HG03442 (cell line): Measurements from ENCODE around the gene GJC1.

Experiments used
- ATAC-seq: cut with Tn5 transposase; IDR thresholded peaks from one replicate; pipeline ENCODE4 v1.9.1; 2021; ENCODE audit warnings: mild to moderate bottlenecking, moderate library complexity; ENCODE audit not compliant: unreplicated experiment

Gene GJC1

DNA sequence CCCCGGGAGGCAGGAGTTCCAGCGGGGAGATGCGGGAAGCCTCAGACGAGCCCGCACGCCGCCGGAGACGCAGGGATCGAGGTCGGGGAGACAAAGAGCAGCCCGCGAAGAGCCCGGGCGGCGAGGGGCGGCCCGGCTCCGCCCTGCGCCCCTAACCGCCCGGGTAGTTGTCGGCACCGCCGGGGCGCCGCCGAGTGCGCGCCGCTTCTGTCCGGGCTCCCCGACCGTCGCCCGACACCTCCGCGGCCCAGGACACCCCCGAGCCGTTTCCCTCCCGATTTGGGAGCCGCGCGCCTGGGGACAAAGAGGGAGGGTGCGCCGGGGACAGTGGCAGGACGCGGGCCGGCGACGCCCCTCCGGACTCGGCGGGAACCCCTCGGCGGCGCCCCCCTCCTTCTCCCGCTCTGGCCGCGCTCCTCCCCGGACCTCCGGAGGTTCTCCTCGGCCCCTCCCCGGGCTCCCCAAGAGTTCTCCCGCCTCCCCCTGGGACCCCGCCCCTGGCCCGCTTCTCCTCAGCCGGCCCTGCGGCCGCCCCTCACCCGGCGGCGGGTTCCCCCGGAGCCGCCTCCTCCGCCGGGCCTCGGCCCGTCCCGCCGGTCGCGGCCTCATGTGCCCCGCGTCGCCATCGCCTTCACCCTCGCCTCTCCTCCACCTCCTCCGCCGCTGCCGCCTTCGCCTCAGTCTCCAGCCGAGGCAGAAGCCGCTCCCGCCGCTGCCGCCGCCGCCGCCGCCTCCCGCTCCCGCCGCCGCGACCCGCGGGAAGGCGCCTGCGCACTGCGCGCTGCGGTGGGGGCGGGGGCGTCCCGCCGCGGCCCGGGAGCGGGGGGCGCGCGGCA is at the start of gene GJC1:
Gene GJC1 (minus strand): TSS at position 765 of the 836 bp plus-strand sequence. CDS start 24,470 bp downstream, outside the sequence.
- no peak for ATAC-seq

- ATAC-seq: no peak
These were observed 49.3 kb upstream of the GJC1 start for GRCh38 chr17:44879376-44879775.

DNA sequence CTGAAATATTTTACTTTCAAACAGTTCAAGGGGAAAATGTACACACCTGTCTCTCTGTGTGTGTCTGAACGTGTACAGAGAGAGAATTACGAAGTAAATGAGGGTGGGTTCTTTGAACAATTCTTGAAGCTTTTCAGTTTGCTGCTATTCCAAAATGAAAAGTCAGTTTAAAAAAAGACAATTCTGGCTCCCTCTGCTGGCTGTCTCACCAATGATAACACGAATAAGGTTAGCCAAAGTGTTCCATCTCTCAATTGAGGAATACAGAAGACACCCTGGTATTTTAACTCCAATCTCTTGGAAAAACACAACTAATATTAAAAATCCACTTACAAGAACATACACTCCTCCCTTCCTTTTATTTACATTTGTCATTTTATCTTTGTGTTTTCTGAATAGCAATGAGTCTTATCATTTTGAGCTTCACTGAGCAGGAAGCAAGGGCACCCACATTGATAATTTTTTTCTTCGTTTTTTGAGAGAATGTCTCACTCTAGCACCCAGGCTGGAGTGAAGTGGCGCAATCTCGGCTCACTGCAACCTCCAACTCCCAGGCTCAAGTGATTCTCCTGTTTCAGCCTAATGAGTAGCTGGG is 48.6 kb upstream of the GJC1 start:
- ATAC-seq: no peak

DNA sequence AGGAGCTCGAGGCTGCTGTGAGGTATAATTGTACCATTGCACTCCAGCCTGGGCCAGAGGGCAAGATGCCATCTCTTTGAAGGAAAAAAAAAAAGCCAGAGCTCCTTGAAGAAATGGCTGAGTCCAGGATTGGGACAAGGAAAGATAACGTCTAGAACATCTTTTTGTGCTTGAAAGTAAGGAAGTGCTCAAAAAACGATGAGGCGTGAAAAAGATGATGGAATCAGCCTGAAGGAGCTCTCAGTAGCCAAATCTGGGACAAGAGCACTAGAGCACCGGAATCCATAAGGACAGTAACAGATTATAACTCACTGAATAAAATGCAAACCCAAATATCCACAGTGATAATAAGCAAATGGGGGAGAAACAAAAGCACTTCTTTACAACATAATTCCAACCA is 47.0 kb upstream of the GJC1 start:
- ATAC-seq: no peak

DNA sequence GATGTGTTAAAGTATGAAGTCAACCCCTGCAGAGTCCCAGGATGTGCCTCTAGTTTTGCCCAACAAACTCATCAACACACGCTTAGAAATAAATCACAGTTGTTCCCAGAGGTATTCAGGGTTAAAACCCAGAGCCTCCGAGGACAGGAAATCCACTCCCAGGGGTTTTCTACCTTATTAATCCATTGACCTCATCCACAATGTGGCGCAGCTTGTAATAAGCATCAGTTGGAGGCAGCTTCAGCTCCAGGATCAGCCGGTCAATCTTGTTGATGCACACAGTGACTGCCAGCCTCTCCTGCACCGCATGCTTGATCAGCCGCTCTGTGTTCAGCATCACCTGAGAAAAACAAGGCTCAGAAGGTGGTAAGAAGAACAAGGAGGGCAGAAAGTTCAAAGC is 45.7 kb upstream of the GJC1 start:
- no peak for ATAC-seq

GRCh38 chr17:44872131-44872768 is 42.2 kb upstream of the GJC1 start:
- ATAC-seq: no peak

DNA sequence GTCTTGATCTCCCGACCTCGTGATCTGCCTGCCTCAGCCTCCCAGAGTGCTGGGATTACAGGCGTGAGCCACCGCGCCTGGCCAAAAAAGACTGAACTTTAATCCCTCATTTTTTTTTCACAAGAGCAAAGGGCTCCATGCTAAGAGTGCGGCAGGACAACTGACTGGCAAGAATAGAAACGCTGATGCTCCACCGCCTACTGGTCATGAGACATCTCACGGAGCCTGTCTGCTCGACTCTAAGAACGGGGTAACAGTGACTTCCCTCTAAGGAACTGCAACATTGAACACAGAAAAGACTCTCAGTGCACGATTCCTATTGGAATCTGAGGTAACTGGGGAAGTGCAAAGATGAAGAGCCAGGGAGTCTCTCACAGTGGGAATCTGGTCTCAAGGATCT is 41.5 kb upstream of the GJC1 start:
- ATAC-seq: no peak

GRCh38 chr17:44867841-44868240 is 37.8 kb upstream of the GJC1 start:
- ATAC-seq: no peak

DNA sequence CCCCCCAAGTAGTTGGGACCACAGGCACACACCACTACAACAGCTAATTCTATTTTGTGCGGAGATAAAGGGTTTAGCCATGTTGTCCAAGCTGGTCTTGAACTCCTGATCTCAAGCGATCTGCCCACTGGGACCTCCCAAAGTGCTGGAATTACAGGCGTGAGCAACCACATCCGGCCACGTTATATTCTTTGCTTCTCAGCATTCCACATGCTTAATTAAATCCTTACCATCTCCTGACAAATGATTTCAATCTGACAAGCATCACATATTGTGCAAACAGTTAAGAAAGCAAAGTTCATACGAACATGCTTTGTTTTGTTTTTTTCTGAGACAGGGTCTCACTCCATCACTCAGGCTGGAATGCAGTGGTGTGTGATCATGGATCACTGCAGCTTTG is 35.8 kb upstream of the GJC1 start:
- no peak for ATAC-seq

GRCh38 chr17:44865231-44865660 is 35.2 kb upstream of the GJC1 start:
- no peak for ATAC-seq

GRCh38 chr17:44864831-44865230 is 34.7 kb upstream of the GJC1 start:
- ATAC-seq: no peak

DNA sequence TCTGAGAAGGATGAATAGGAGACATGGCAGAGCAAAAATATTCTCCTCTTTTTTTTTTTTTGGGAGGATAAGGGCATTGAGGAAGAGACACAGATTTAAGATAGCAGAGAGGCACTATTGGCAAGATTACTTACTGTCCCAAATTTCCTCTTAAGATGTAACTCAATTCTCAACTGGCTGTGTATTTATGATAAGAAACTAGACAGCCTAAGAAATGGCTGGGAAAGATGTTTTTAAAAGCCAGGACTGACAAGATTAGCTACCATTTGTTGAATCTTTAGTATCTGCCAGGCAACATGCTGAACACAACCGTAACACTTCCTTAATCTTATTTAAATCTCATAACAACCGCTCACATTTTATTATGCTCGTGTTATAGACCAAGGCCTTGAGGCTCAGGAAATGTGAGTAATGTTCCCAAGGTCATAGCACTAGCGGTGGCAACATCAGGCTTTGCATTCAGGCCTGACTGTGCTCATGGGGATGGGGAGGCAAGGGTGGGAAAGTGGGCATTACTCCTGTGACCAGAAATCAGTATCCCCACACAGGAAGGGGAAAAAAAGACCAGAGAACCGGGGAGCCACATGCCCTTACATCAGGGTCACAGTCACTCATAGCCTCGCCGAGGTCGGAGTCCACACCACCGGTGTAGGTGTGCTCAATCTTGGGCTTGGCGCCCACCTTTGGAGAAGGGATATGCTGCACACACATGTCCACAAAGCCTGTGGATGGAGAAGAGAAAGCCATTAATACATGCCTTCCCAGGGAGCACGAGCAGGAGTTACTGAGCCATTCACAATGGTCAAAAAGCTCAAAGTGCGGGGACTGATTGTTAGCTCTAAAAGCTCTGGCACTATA is 33.2 kb upstream of the GJC1 start:
- ATAC-seq: no peak

- ATAC-seq: no peak
These were observed 32.3 kb upstream of the GJC1 start for GRCh38 chr17:44862278-44862914.

GRCh38 chr17:44859701-44860100 is 29.6 kb upstream of the GJC1 start:
- no peak for ATAC-seq

DNA sequence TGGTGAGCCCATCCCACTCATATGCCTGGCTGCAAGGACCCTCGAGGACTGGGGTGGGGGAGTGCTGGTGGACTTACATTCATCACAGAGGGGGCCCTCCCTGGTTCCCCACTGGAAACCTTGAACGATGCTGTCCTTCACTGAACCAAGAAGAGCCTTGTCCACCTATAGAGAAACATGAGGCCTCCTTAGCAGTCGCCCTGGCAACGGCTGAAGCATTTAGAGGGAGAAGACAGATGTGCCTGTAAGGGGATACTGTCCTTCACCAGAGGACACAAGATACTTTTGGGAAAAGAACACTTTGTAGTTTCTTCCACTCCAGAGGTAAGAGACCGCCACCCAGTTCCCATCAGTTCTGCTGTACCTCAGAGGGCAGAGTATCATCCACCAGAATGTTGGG is 24.1 kb upstream of the GJC1 start:
- no peak for ATAC-seq

DNA sequence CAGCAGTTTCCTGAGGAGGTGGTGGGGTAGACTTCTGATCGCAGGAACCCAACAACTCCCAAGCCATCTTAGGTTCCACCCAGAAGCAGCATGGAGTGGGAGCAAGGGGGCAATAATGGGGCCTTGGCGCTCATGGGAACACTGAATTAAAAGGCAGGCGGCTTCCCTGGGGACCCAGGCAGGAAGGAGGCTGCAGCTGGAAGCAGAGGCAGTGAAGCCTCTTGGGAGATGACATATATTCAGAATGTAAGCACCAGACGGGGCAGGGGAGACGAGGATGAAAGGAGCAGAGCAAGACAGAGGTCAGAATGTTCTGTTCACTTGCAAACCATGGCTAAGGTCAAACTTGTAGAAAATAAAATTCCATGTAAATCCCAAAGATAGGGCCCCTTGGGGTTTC is 20.5 kb upstream of the GJC1 start:
- no peak for ATAC-seq

DNA sequence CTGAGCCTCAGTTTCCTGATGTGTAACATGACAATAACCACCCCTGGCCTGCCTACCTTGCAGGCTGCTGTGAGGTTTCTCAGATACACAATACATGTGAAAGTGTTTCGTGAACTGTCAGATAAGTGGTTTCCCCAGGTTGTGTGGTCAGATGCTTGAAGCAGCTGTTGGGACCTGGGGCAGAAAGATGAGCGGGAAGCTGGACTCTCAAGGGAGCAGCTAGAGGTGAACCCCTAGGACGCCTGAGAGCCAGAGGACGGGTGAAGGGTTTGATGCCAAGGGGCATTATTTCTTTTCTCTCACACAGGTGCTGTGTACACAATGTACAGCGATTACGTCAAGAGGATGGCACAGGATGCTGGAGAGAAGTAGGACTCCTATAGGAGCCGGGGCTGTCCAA is 19.9 kb upstream of the GJC1 start:
- no peak for ATAC-seq

- no peak for ATAC-seq
These were observed 18.9 kb upstream of the GJC1 start for GRCh38 chr17:44848961-44849489.

- ATAC-seq: no peak
These were observed 18.2 kb upstream of the GJC1 start for GRCh38 chr17:44848257-44848795.

DNA sequence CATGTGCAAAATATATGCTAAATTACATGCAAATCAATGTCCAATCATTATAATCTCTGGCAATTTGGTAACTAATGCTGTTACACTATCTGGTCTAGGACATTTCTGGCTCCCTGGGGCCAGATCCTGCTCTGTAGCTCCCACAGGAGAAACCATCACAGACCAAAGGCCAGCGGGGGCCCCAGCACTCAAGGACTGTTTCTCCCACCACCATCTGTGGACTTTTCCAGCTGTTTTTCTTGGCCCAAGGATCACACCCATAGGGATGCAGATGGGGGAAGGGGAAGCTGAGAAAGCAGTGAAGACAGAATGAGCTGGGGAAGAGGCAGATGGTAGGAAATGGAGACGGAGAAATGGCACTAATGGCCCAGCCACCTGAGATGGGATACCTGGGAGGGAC is 17.5 kb upstream of the GJC1 start, which contains the start of gene HIGD1B:
Gene HIGD1B (plus strand): TSS at position 298 of the 400 bp plus-strand sequence. CDS start 270 bp downstream, outside the sequence.
- ATAC-seq: no peak
